OCI-LY3 (cell line): ENCODE measurements around the gene CDCP1.

Experiments
- H2AFZ ChIP-seq: fragments of 200-600, 300-600 bp; shearing (Covaris generic); 2 replicates; pipeline ENCODE4 v1.6.0; 2014; ENCODE audit warnings: antibody characterized with exemption, low read depth, low read length
- H3K27ac ChIP-seq: fragments of 200-600, 300-600 bp; sonication (generic); 2 replicates; pipeline ENCODE4 v1.5.1; 2014; ENCODE audit warnings: mild to moderate bottlenecking, low read length, moderate library complexity, mixed read lengths
- H3K27me3 ChIP-seq: fragments of 200-600, 300-600 bp; sonication (generic); 2 replicates; pipeline ENCODE4 v1.6.1; 2014; ENCODE audit warnings: low read depth, low read length, mixed read lengths
- H3K36me3 ChIP-seq: fragments of 200-600, 300-600 bp; sonication (generic); replicated peaks from 2 replicates; pipeline ENCODE3; 2014; ENCODE audit warnings: low read depth, low read length, mixed read lengths
- H3K4me1 ChIP-seq: fragments of 300-600, 200-600 bp; sonication (generic); 2 replicates; pipeline ENCODE4 v1.6.1; 2014; ENCODE audit warnings: low read length, mixed read lengths
- H3K4me2 ChIP-seq: fragments of 200-600, 300-600 bp; sonication (generic); 2 replicates; pipeline ENCODE4 v1.6.1; 2014; ENCODE audit warnings: low read length, mixed read lengths
- H3K4me3 ChIP-seq: fragments of 300-600, 200-600 bp; sonication (generic); 2 replicates; pipeline ENCODE4 v1.5.1; 2014; ENCODE audit warnings: antibody characterized with exemption, mild to moderate bottlenecking, low read length, moderate library complexity
- H3K79me2 ChIP-seq: fragments of 300-600, 200-600 bp; shearing (Covaris generic); 2 replicates; pipeline ENCODE4 v1.6.1; 2014; ENCODE audit warnings: mild to moderate bottlenecking, low read length, mixed read lengths
- H3K9ac ChIP-seq: fragments of 300-600, 200-600 bp; shearing (Covaris generic); 2 replicates; pipeline ENCODE4 v1.6.0; 2014; ENCODE audit warnings: mild to moderate bottlenecking, low read length, moderate library complexity
- H3K9me3 ChIP-seq: fragments of 200-600, 300-600 bp; shearing (Covaris generic); 2 replicates; pipeline ENCODE4 v1.6.1; 2014; ENCODE audit warnings: low read length, mixed read lengths; ENCODE audit not compliant: insufficient read depth
- H4K20me1 ChIP-seq: fragments of 200-600, 300-600 bp; sonication (generic); 2 replicates; pipeline ENCODE4 v1.6.1; 2016; ENCODE audit warnings: low read length, mixed read lengths; ENCODE audit not compliant: insufficient read depth
- CTCF ChIP-seq: fragments of 200-600, 300-600 bp; sonication (generic); IDR thresholded peaks from 2 replicates; pipeline ENCODE4 v1.5.1; 2014; ENCODE audit warnings: antibody characterized with exemption, low read length, low read depth
- EZH2phosphoT487 ChIP-seq: fragments of 200-600 bp; shearing (Covaris generic); IDR thresholded peaks from 2 replicates; pipeline ENCODE4 v1.6.1; 2018; ENCODE audit warnings: antibody characterized with exemption, mixed run types, low read depth

The CDCP1 gene

GRCh38 chr3:45034612-45035252 lies 111.4 kb downstream of the CDCP1 start:
- Histone ChIP-seq H4K20me1 (no peaks in the 10 kb centered on the region), H2AFZ (0 out of 2 replicates have a peak overlapping the region, but pooled peaks have one; percentile 16), H3K27ac (no peak overlapping the region), H3K79me2 (no peaks in the 10 kb centered on the region), H3K9me3 (no peaks in the 10 kb centered on the region), H3K4me3 (no peak overlapping the region), H3K36me3 (no peaks in the 10 kb centered on the region), H3K4me1 (peaks cover 13% of the 10 kb centered on the region), H3K27me3 (peaks cover 6% of the 10 kb centered on the region; the same call in 1 of the 2 replicates), H3K9ac (no peak overlapping the region), H3K4me2 (peak overlapping the region; percentile 15; the same call in 1 of the 2 replicates)
- TF ChIP-seq CTCF: no peak

- H4K20me1 ChIP-seq: no peaks in the 10 kb centered on the region
- no peak overlapping the region for H3K27ac ChIP-seq
- H3K4me1 ChIP-seq: peaks cover 13% of the 10 kb centered on the region
- TF ChIP-seq CTCF: no peak
- no peak for TF ChIP-seq EZH2phosphoT487
- no peak overlapping the region for H3K4me2 ChIP-seq
- H3K27me3 ChIP-seq: no peaks in the 10 kb centered on the region
- no peaks in the 10 kb centered on the region for H3K79me2 ChIP-seq
- H2AFZ ChIP-seq: no peak overlapping the region
- no peaks in the 10 kb centered on the region for H3K36me3 ChIP-seq
- H3K9me3 ChIP-seq: no peaks in the 10 kb centered on the region
- no peak overlapping the region for H3K9ac ChIP-seq
- no peak overlapping the region for H3K4me3 ChIP-seq
Measured at GRCh38 chr3:45033791-45034190, 112.4 kb downstream of the CDCP1 start.
